GM10266 (cell line): ENCODE results near the gene SIX1.

Experiments
- DNase-seq: peaks from one replicate; pipeline ENCODE4 v3.0.0; 2012; ENCODE audit errors: extremely low spot score
- CTCF ChIP-seq: IDR thresholded peaks from 2 replicates; pipeline ENCODE4 v1.5.1; 2012; ENCODE audit warnings: mild to moderate bottlenecking, low read depth; ENCODE audit not compliant: control insufficient read depth, insufficient read depth; ENCODE audit errors: missing control alignments

SIX1 gene

GRCh38 chr14:60632257-60632656, 17.0 kb downstream of the SIX1 start:
- no peak for TF ChIP-seq CTCF
- DNase-seq = no peak

GRCh38 chr14:60631842-60632241, 17.4 kb downstream of the SIX1 start:
- DNase-seq = no peak
- no peak for TF ChIP-seq CTCF

DNA sequence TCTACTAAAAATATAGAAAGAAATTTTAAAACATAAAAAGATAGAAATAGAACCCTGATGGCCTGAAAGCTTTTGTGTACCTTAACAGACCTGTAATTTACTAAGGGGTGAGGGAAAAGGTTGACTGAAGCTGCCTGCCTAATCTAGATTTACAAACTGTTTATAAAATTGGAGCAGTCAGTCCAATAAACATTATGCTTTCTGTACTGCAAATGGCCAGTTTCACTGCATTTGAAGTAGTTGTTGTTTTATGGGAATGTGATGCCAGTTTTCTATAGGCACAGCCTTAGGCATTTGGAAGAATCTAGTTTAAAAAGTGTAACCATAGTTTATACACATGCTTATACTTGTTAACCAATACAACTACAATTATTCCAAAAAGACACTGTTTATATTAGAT, 19.1 kb downstream of the SIX1 start:
- no peak for DNase-seq
- no peak for TF ChIP-seq CTCF

DNA sequence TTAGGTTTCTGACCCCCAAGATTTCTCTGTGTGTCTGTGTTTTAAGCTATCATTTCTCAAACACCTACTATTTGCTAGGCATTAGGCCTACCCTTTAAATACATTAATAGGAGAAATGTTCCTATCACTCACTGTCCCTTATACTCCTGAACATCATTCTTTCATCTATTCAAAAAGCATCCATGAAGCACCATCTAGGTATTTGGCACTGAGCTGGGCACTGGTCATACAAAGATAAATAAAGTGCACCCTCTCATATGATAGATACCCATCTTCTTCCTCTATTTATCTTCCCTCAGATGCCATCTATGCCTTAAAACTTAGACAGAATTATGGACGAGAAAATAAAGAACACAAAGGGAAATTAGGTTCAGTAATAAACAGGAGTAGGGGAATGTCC, 20.4 kb downstream of the SIX1 start:
- no peak for TF ChIP-seq CTCF
- DNase-seq = no peak

DNA sequence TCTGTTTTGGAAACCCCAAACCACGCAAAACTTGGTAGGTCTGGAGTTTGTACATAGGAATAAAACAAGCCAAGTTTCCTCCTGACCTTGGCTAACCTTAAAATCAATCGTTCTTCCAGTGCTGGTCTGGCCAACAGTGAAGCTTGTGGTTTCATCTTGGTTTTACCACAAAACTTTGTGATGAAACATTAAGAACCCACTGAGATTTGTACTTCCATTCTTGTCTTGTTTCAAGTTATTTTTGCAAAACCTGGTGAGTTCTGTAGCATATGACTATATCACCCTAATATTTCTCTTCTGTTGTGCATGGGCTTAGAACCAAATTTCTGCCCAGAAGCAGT, 26.4 kb downstream of the SIX1 start:
- no peak for TF ChIP-seq CTCF
- DNase-seq = no peak

- DNase-seq = no peak
- no peak for TF ChIP-seq CTCF
Measured at GRCh38 chr14:60622210-60622916, 26.9 kb downstream of the SIX1 start.

GRCh38 chr14:60621386-60621785, 27.9 kb downstream of the SIX1 start:
- no peak for TF ChIP-seq CTCF
- DNase-seq = no peak
